ENCODE results near the gene ZNF668.

DNA sequence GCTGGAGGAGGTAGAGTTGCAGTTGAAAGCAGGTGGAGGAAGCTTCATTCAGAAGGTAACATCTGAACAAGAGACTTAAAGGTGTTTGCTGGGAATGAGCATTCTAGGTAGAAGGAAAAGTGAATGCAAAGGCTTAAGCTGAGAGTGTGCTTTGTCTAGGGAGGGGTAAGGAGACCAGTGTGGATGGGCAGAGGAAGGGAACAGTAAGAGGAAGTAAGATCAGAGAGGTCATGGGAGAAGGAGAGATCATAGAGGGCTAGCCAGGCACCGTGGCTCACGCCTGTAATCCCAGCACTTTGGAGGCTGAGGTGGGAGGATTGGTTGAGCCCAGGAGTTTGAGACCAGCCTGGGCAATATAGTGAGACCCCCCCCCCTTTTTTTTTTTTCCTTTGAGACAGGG, 37.3 kb downstream of the ZNF668 start:
- TF ChIP-seq ARNT (IDR thresholded peaks at IDR 0.05) (no peak), BHLHE40 (IDR thresholded peaks at IDR 0.05; ENCODE audit: borderline replicate concordance) (no peak), SP1 (IDR thresholded peaks at IDR 0.05) (no peak), PKNOX1 (IDR thresholded peaks at IDR 0.05) (no peak), FOXM1 (IDR thresholded peaks at IDR 0.05; ENCODE audit: borderline replicate concordance) (no peak), HDGF (IDR thresholded peaks at IDR 0.05; ENCODE audit: borderline replicate concordance) (no peak), SUZ12 (IDR thresholded peaks at IDR 0.05) (no peak), ZNF384 (IDR thresholded peaks at IDR 0.05) (no peak), L3MBTL2 (conservative IDR thresholded peaks at IDR 0.05) (no peak), FOXA1 (IDR thresholded peaks at IDR 0.05) (no peak), ELF4 (IDR thresholded peaks at IDR 0.05) (no peak), NFRKB (IDR thresholded peaks at IDR 0.05) (no peak), TARDBP (IDR thresholded peaks at IDR 0.05) (no peak)
